PC-9 (cell line): ENCODE measurements around the gene CHFR. TPM values are rescaled to one million over a fixed set of nuclear protein-coding genes. Genes with fewer than 3 reads are reported as not detected.
A peak's percentile ranks its signal among the peaks of the same experiment; 100 is the strongest.
"Not testable (repeated sequence)": the region's sequence is repeated elsewhere in the genome, so short reads cannot be mapped to it uniquely, and the experiment has no call there.

Experiments used
- BruUV-seq: library from RNA; stranded (reverse); fragments of 400-500 nt; replicated peaks from 2 replicates; lab custom pipeline; 2021; lab: Mats Ljungman, UMichigan
- CTCF ChIA-PET: fragments of 300-600 bp; sonication (Branson Sonifier 250); formaldehyde crosslinking; loops from one replicate; lab custom pipeline; 2022; ENCODE audit warnings: antibody characterized with exemption; lab: Charles Lee
- POLR2A ChIA-PET: fragments of 300-600 bp; sonication (Branson Sonifier 250); formaldehyde crosslinking; loops from one replicate; lab custom pipeline; 2022; ENCODE audit warnings: antibody characterized with exemption; ENCODE audit not compliant: unreplicated experiment; lab: Charles Lee
- DNase-seq, 2 experiments: peaks; one replicate each; pipeline versions ENCODE4 v3.0.0 to v3.0.0-alpha.2; 2015 to 2022; ENCODE audit warnings: mixed read lengths in 1 of 2
- H2AFZ ChIP-seq: fragments of 200-600 bp; sonication (generic); 2 replicates; pipeline ENCODE4 v1.8.1; 2017; ENCODE audit warnings: antibody characterized with exemption
- H3F3A ChIP-seq: fragments of 200-600 bp; sonication (generic); 2 replicates; pipeline ENCODE4 v1.8.1; 2017; ENCODE audit warnings: antibody characterized with exemption, mild to moderate bottlenecking, low read depth; ENCODE audit not compliant: insufficient read depth
- H3K27ac ChIP-seq: fragments of 200-600 bp; sonication (generic); 2 replicates; pipeline ENCODE4 v1.6.1; 2016; ENCODE audit warnings: mixed run types
- H3K27me3 ChIP-seq: fragments of 200-600 bp; sonication (generic); 2 replicates; pipeline ENCODE4 v1.6.1; 2016; ENCODE audit warnings: low read depth, mixed run types; ENCODE audit not compliant: insufficient read depth
- H3K36me3 ChIP-seq: fragments of 200-600 bp; sonication (generic); 2 replicates; pipeline ENCODE4 v1.6.1; 2016; ENCODE audit warnings: low read depth, mixed run types
- H3K4me1 ChIP-seq: fragments of 200-600 bp; sonication (generic); replicated peaks from 2 replicates; pipeline ENCODE4 v1.6.1; 2016; ENCODE audit warnings: mixed run types; ENCODE audit not compliant: insufficient read depth
- H3K4me2 ChIP-seq: fragments of 200-600 bp; sonication (generic); 2 replicates; pipeline ENCODE4 v1.6.1; 2017; ENCODE audit warnings: mixed run types
- H3K4me3 ChIP-seq: fragments of 200-600 bp; sonication (generic); 2 replicates; pipeline ENCODE4 v1.6.1; 2016; ENCODE audit warnings: mixed run types
- H3K79me2 ChIP-seq: fragments of 200-600 bp; sonication (generic); 2 replicates; pipeline ENCODE4 v1.6.1; 2017; ENCODE audit warnings: low read depth, mixed run types
- H3K9me2 ChIP-seq: fragments of 200-600 bp; sonication (generic); 2 replicates; pipeline ENCODE4 v1.8.1; 2017; ENCODE audit warnings: mild to moderate bottlenecking; ENCODE audit not compliant: insufficient read depth
- H3K9me3 ChIP-seq: fragments of 200-600 bp; sonication (generic); 2 replicates; pipeline ENCODE4 v1.8.1; 2016; ENCODE audit warnings: low read depth; ENCODE audit not compliant: insufficient read depth
- H4K20me1 ChIP-seq: fragments of 200-600 bp; sonication (generic); 2 replicates; pipeline ENCODE4 v1.8.1; 2017; ENCODE audit not compliant: insufficient read depth
- EZH2 ChIP-seq: fragments of 200-600 bp; sonication (generic); IDR thresholded peaks from 2 replicates; pipeline ENCODE4 v1.8.0; 2017; ENCODE audit warnings: antibody characterized with exemption, low read depth
- intact Hi-C: fragments of 100-400 bp; cut with micrococcal nuclease; formaldehyde crosslinking; loops from one replicate; pipeline ENCODE4 v1.10.0; 2022; ENCODE audit not compliant: unreplicated experiment
- total RNA-seq: library from RNA; stranded (reverse); gene quantifications from 2 replicates; pipeline ENCODE4 v1.2.3, GENCODE V29; 2021
- TF ChIP-seq, protein P1 (sequence below): fragments of 200-600 bp; sonication (generic); conservative IDR thresholded peaks from 2 replicates; pipeline ENCODE4 v1.6.1; 2017; ENCODE audit warnings: mixed run types, antibody characterized with exemption, mild to moderate bottlenecking, moderate library complexity

CHFR gene
- total RNA-seq, 1 experiment from 2014 or later = 17.8 TPM

DNA sequence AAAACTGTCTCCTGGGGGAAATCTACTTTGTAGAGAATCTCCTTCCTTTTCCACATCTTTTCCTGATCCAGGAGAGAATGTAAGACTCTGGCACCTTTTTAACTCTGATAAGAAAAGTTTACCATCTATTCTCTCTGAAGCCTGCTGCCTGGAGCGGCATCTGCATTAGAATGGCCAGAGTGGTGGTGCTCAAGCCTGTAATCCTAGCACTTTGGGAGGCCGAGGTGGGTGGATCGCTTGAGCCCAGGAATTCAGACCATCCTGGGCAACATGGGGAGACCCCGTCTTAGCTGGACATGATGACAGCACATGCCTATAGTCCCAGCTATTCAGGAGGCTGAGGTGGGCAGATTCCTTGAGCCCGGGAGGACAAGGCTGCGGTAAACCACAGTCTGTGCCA, 1.4 kb upstream of the CHFR start:
- TF ChIP-seq, protein P1, sequence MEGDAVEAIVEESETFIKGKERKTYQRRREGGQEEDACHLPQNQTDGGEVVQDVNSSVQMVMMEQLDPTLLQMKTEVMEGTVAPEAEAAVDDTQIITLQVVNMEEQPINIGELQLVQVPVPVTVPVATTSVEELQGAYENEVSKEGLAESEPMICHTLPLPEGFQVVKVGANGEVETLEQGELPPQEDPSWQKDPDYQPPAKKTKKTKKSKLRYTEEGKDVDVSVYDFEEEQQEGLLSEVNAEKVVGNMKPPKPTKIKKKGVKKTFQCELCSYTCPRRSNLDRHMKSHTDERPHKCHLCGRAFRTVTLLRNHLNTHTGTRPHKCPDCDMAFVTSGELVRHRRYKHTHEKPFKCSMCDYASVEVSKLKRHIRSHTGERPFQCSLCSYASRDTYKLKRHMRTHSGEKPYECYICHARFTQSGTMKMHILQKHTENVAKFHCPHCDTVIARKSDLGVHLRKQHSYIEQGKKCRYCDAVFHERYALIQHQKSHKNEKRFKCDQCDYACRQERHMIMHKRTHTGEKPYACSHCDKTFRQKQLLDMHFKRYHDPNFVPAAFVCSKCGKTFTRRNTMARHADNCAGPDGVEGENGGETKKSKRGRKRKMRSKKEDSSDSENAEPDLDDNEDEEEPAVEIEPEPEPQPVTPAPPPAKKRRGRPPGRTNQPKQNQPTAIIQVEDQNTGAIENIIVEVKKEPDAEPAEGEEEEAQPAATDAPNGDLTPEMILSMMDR = no peak
- TF ChIP-seq EZH2 = no peak
- Histone ChIP-seq H3F3A (peaks cover 4% of the 10 kb centered on the region), H2AFZ (no peak overlapping the region), H3K27me3 (peaks cover 6% of the 10 kb centered on the region; the same call in 1 of the 2 replicates), H3K4me2 (peak overlapping the region; percentile 85), H3K4me3 (peak overlapping the region; percentile 95; the same call in 1 of the 2 replicates), H4K20me1 (no peaks in the 10 kb centered on the region), H3K9me2 (no peaks in the 10 kb centered on the region), H3K27ac (no peak overlapping the region), H3K79me2 (no peaks in the 10 kb centered on the region), H3K4me1 (no peaks in the 10 kb centered on the region), H3K36me3 (no peaks in the 10 kb centered on the region), H3K9me3 (peaks cover 10% of the 10 kb centered on the region)
- BruUV-seq = no TSS peak
- no peak for DNase-seq
- CTCF ChIA-PET = no interaction called here
- POLR2A ChIA-PET = no interaction called here
- intact Hi-C loops = no loop called here

DNA sequence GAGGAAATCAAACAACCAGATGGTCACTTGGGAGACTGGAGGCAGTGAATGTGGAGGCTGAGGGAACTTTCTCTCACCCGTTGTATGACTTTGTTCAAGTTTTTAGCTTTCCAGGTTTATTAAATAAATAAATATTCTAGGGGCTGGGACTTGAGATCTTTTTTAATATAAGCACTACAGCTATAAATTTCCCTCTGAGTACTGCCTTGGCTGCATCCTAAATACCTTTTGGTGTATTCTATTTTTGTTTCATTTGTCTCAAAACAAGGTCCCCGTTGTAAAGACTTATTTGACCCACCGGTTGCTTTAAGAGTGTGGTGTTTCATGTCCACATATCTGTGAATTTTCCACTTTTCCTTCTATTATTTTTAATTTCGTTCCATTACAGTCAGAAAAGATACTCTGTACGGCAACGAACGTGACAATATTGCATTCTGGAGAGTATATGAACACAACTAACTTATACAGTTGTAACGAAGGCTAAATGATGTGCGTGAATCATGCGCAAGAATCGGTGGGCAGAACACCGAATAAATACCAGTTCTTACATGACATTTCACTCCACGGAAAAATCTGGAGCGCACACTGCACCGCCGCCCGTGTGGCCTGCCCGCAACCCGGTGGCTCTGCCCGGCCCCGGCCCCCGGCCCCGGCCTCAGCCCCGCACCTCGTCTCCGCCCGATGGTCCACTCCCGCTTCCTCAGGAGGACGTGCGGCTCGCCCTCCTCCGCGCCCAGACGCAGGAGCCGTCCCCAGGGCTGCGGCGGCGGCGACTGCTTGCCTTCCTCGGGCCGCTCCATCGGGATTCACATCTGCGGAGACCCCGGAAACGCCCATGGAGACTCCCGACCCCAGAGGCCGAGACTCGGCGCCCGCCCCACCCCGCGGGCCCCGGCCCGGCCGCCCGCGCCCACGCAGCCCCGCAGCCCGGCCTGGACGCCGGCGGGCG, 602 bp downstream of the CHFR start:
- no peaks in the 10 kb centered on the region for H3K9me2 ChIP-seq
- H2AFZ ChIP-seq = peak overlapping the region; percentile 79
- intact Hi-C loops = loop anchor here (1.0 to 2.0 kb wide), 3 partner anchors 22 to 100 kb away; partner anchors contain the start of genes ZNF26 and ZNF605
- no peak for TF ChIP-seq EZH2
- TF ChIP-seq, protein P1 = no peak
- no peaks in the 10 kb centered on the region for H3K79me2 ChIP-seq
- no peaks in the 10 kb centered on the region for H3K4me1 ChIP-seq
- H3K4me3 ChIP-seq = peak overlapping the region; percentile 95
- BruUV-seq = no TSS peak
- H3K36me3 ChIP-seq = no peaks in the 10 kb centered on the region
- CTCF ChIA-PET = no interaction called here
- no peaks in the 10 kb centered on the region for H3K27me3 ChIP-seq
- H3K4me2 ChIP-seq = peak overlapping the region; percentile 76
- H4K20me1 ChIP-seq = no peaks in the 10 kb centered on the region
- no peak overlapping the region for H3K27ac ChIP-seq
- H3F3A ChIP-seq = peaks cover 4% of the 10 kb centered on the region
- DNase-seq = no peak
- POLR2A ChIA-PET = interaction anchor here (0.6 to 0.7 kb wide), 3 partner anchors 58 to 733 kb away, joined by 3 to 5 read pairs (median 4); no protein-coding TSS in a partner anchor
- H3K9me3 ChIP-seq = peaks cover 10% of the 10 kb centered on the region

DNA sequence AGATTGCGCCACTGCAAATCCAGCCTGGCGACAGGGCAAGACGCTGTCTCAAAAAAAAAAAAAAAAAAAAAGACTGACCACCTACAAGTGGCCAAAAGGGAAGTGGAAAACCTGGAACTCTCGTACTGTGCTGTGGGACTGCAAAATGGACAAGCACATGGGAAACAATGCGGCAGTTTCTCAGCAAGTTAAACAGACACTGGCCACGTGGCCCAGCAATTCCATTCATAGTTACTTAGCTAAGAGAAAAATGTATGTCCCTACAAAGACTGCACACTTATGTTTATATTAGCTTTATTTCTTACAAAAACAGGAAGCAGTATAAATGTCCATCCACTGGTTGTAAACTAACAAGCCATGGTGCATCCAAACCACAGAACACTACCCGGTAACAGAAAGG, 5.6 kb downstream of the CHFR start:
- H3K9me3 ChIP-seq = no peaks in the 10 kb centered on the region
- H3K27me3 ChIP-seq = no peaks in the 10 kb centered on the region
- H3K4me1 ChIP-seq = no peaks in the 10 kb centered on the region
- H3K4me3 ChIP-seq = no peak overlapping the region
- DNase-seq = no peak
- H3F3A ChIP-seq = peaks cover 2% of the 10 kb centered on the region
- no peak for TF ChIP-seq EZH2
- TF ChIP-seq, protein P1 = no peak
- CTCF ChIA-PET = no interaction called here
- no peak overlapping the region for H2AFZ ChIP-seq
- no peaks in the 10 kb centered on the region; the same call in 1 of the 2 replicates for H3K36me3 ChIP-seq
- no peak overlapping the region for H3K27ac ChIP-seq
- no peak overlapping the region for H3K4me2 ChIP-seq
- H3K79me2 ChIP-seq = no peaks in the 10 kb centered on the region
- H3K9me2 ChIP-seq = no peaks in the 10 kb centered on the region
- H4K20me1 ChIP-seq = no peaks in the 10 kb centered on the region
- POLR2A ChIA-PET = no interaction called here
- intact Hi-C loops = no loop called here
- BruUV-seq = no TSS peak

DNA sequence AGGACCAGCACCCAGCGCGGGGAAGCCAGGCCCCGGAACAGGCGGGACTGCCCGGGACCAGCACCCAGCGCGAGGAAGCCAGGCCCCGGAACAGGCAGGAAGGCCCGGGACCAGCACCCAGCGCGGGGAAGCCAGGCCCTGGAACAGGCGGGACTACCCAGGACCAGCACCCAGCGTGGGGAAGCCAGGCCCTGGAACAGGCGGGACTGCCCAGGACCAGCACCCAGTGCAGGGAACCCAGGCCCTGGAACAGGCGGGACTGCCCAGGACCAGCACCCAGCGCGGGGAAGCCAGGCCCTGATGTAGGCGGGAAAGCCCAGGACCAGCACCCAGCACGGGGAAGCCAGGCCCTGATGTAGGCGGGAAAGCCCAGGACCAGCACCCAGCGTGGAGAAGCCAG, 12.8 kb downstream of the CHFR start:
- H3K27me3 ChIP-seq, H3K79me2 ChIP-seq, H4K20me1 ChIP-seq, DNase-seq, H3F3A ChIP-seq, H2AFZ ChIP-seq, H3K27ac ChIP-seq, H3K4me1 ChIP-seq, CTCF ChIA-PET, BruUV-seq, H3K4me3 ChIP-seq, POLR2A ChIA-PET, H3K36me3 ChIP-seq, H3K9me2 ChIP-seq, intact Hi-C loops, H3K4me2 ChIP-seq, H3K9me3 ChIP-seq: not testable (repeated sequence)
